Gastroesophageal sphincter (tissue), 3 donors: Measurements from ENCODE around the gene EPHA2.

Source experiments
- EP300 ChIP-seq: sonication (generic); formaldehyde crosslinking; IDR thresholded peaks from one replicate; pipeline ENCODE4 v1.6.1; 2017; ENCODE audit warnings: antibody characterized with exemption, mild to moderate bottlenecking
- POLR2A ChIP-seq, 2 donors: fragments of 450-650 bp; IDR thresholded peaks; one replicate each; pipeline ENCODE4 v1.6.1; 2017; ENCODE audit warnings: antibody characterized with exemption in 2 of 2, mild to moderate bottlenecking in 2 of 2, moderate library complexity in 1 of 2
- POLR2AphosphoS5 ChIP-seq: sonication (generic); formaldehyde crosslinking; IDR thresholded peaks from one replicate; pipeline ENCODE4 v1.6.1; 2017; ENCODE audit warnings: antibody characterized with exemption
- TF ChIP-seq, protein P1 (sequence below), 4 experiments: fragments of 200-600 bp in 2 of 4; fragments of 450-650 bp in 2 of 4; sonication (generic) in 1 of 4; IDR thresholded peaks; one replicate each; pipeline ENCODE4 v1.5.1; 2017 to 2019; ENCODE audit warnings: antibody characterized with exemption in 4 of 4, mild to moderate bottlenecking in 2 of 4, moderate library complexity in 2 of 4

DNA sequence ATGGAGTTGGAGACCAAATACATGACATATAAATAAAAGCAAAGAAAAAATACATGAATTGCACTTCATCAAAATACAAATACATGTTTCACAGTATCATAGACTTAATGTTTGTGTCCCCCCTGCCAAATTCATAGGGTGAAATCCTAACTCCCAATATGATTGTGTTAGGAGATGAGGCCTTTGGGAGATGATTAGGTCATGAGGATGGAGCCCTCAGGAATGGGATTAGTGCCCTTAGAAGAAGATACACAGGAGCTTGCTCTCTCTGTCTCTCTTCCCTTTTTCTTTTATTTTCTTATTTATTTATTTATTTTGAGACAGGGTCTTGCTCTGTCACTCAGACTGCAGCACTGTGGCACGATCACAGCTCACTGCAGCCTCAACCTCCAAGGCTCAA is 56.5 kb downstream of the EPHA2 start:
- TF ChIP-seq POLR2A (IDR thresholded peaks at IDR 0.05), result no peak
- TF ChIP-seq, protein P1, sequence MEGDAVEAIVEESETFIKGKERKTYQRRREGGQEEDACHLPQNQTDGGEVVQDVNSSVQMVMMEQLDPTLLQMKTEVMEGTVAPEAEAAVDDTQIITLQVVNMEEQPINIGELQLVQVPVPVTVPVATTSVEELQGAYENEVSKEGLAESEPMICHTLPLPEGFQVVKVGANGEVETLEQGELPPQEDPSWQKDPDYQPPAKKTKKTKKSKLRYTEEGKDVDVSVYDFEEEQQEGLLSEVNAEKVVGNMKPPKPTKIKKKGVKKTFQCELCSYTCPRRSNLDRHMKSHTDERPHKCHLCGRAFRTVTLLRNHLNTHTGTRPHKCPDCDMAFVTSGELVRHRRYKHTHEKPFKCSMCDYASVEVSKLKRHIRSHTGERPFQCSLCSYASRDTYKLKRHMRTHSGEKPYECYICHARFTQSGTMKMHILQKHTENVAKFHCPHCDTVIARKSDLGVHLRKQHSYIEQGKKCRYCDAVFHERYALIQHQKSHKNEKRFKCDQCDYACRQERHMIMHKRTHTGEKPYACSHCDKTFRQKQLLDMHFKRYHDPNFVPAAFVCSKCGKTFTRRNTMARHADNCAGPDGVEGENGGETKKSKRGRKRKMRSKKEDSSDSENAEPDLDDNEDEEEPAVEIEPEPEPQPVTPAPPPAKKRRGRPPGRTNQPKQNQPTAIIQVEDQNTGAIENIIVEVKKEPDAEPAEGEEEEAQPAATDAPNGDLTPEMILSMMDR (IDR thresholded peaks at IDR 0.05), result no peak
- TF ChIP-seq EP300, result no peak
- TF ChIP-seq POLR2AphosphoS5, result no peak
